Nephron progenitor cell (in vitro differentiated cells): Measurements from ENCODE around the gene ZFP36.
A peak's percentile ranks its signal among the peaks of the same experiment; 100 is the strongest.

Experiments
- DNase-seq: peaks from one replicate; pipeline ENCODE4 v3.0.0; 2021
- H3K27ac Mint-ChIP-seq: 2 replicates; pipeline ENCODE4 v1.8.0; 2021; ENCODE audit warnings: mild to moderate bottlenecking, moderate library complexity, mixed read lengths
- H3K27me3 Mint-ChIP-seq: 2 replicates; pipeline ENCODE4 v1.8.0; 2021; ENCODE audit warnings: mild to moderate bottlenecking, low read depth, mixed read lengths; ENCODE audit not compliant: poor library complexity
- H3K36me3 Mint-ChIP-seq: 2 replicates; pipeline ENCODE4 v1.8.0; 2021; ENCODE audit warnings: low read depth, mixed read lengths
- H3K4me1 Mint-ChIP-seq: 2 replicates; pipeline ENCODE4 v1.8.0; 2021; ENCODE audit warnings: mixed read lengths
- H3K4me3 Mint-ChIP-seq: 2 replicates; pipeline ENCODE4 v1.8.0; 2021; ENCODE audit warnings: mild to moderate bottlenecking, moderate library complexity, mixed read lengths
- H3K9me3 Mint-ChIP-seq: 2 replicates; pipeline ENCODE4 v1.8.0; 2021; ENCODE audit warnings: mild to moderate bottlenecking, moderate library complexity, mixed read lengths
- CTCF ChIP-seq: fragments of 200-600 bp; sonication (generic); IDR thresholded peaks from 2 replicates; pipeline ENCODE4 v1.5.0; 2021; ENCODE audit warnings: antibody characterized with exemption

The ZFP36 gene

GRCh38 chr19:39435499-39436349 is 29.1 kb downstream of the ZFP36 start, which contains the start of gene RPS16:
Gene RPS16, minus strand, starts transcription at chr19:39435949. Its CDS starts 54 bp downstream, at chr19:39435895.
- peak within 1 kb of the TSS; percentile 99 for H3K4me3 Mint-ChIP-seq
- peak within 1 kb of the TSS; percentile 99 for H3K27ac Mint-ChIP-seq
- H3K4me1 Mint-ChIP-seq: peaks cover 55% of the 10 kb centered on the region
- peaks cover 8% of the 10 kb centered on the region for H3K27me3 Mint-ChIP-seq
- H3K36me3 Mint-ChIP-seq: peaks cover 32% of the 10 kb centered on the region
- no peak for TF ChIP-seq CTCF
- peak; percentile 99 for DNase-seq
- no peaks in the 10 kb centered on the region for H3K9me3 Mint-ChIP-seq

- no peak for TF ChIP-seq CTCF
- Mint-ChIP-seq H3K4me3 (peak overlapping the region; percentile 99), H3K4me1 (peaks cover 51% of the 10 kb centered on the region), H3K36me3 (peaks cover 32% of the 10 kb centered on the region), H3K27ac (peak overlapping the region; percentile 97), H3K9me3 (no peaks in the 10 kb centered on the region), H3K27me3 (peaks cover 13% of the 10 kb centered on the region)
- DNase-seq: no peak
These were observed 29.7 kb downstream of the ZFP36 start for GRCh38 chr19:39436350-39436716.

GRCh38 chr19:39438270-39438934 is 31.8 kb downstream of the ZFP36 start:
- no peak overlapping the region for H3K4me3 Mint-ChIP-seq
- peaks cover 20% of the 10 kb centered on the region for H3K36me3 Mint-ChIP-seq
- peaks cover 11% of the 10 kb centered on the region for H3K27me3 Mint-ChIP-seq
- no peak overlapping the region for H3K27ac Mint-ChIP-seq
- H3K4me1 Mint-ChIP-seq: peaks cover 51% of the 10 kb centered on the region
- DNase-seq: no peak
- no peak for TF ChIP-seq CTCF
- no peaks in the 10 kb centered on the region for H3K9me3 Mint-ChIP-seq

GRCh38 chr19:39444598-39445195 is 38.0 kb downstream of the ZFP36 start:
- TF ChIP-seq CTCF: no peak
- peaks cover 49% of the 10 kb centered on the region for H3K4me1 Mint-ChIP-seq
- peak overlapping the region; percentile 95 for H3K4me3 Mint-ChIP-seq
- DNase-seq: no peak
- peak overlapping the region; percentile 99 for H3K27ac Mint-ChIP-seq
- H3K36me3 Mint-ChIP-seq: peaks cover 28% of the 10 kb centered on the region
- H3K27me3 Mint-ChIP-seq: peaks cover 5% of the 10 kb centered on the region
- no peaks in the 10 kb centered on the region for H3K9me3 Mint-ChIP-seq

GRCh38 chr19:39445196-39446111 is 38.8 kb downstream of the ZFP36 start, which contains the start of gene SUPT5H:
Gene SUPT5H, plus strand, starts transcription at chr19:39445582. Its CDS starts 309 bp downstream, at chr19:39445891.
- Mint-ChIP-seq H3K9me3 (no peaks in the 10 kb centered on the region), H3K27me3 (peaks cover 5% of the 10 kb centered on the region), H3K4me3 (peak within 1 kb of the TSS; percentile 95), H3K36me3 (peaks cover 29% of the 10 kb centered on the region), H3K4me1 (peaks cover 46% of the 10 kb centered on the region), H3K27ac (peak within 1 kb of the TSS; percentile 99)
- DNase-seq: peak; percentile 93
- no peak for TF ChIP-seq CTCF
